Measurements from ENCODE around the gene SERPINI1. TPM values are rescaled to one million over a fixed set of nuclear protein-coding genes. Genes with fewer than 3 reads are reported as not detected.

The SERPINI1 gene
- total RNA-seq, 4 donors from 2014 or later: 0.79 to 1.5 TPM; not detected in 2

DNA sequence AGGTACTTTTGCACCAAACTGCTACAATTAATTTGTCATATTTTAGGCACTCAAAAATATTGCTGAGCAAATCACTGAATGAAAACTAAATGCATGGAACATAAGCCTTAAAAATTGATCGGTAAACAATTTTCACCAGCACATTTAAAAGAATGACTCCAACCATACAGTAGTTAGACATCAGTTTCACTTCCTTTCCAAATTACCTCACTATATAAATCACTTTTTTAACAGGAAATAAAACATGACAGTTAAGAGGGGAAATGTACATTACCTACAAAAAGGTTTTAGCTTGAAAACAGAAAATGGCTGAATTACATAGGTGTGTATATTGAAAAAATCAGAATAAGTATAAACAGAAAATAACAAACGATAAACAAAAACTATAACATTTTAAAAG is 108.4 kb downstream of the SERPINI1 start:
- H3K4me3 ChIP-seq: no peak overlapping the region
- DNase-seq: no peak
- no peaks in the 10 kb centered on the region for H3K9me3 ChIP-seq
- intact Hi-C loops (cut with DNase I; ENCODE audit: low total_unique reads): no loop called here
- H3K4me1 ChIP-seq: no peaks in the 10 kb centered on the region
- no peaks in the 10 kb centered on the region for H3K36me3 ChIP-seq
- no peak for TF ChIP-seq POLR2AphosphoS5 (IDR thresholded peaks at IDR 0.05)
- no peak for TF ChIP-seq CTCF (IDR thresholded peaks at IDR 0.05)
- TF ChIP-seq EP300 (IDR thresholded peaks at IDR 0.05; ENCODE audit: low read depth): no peak
- TF ChIP-seq POLR2A (IDR thresholded peaks at IDR 0.05): no peak
- WGBS, 2 donors (ENCODE audit: low coverage in 1 of 2): 67 to 79% methylated on average over 2 of the region's 2 CpGs
- no peak overlapping the region for H3K27ac ChIP-seq
- H3K27me3 ChIP-seq: no peaks in the 10 kb centered on the region
- in situ Hi-C loops (cut with MboI; ENCODE audit: low pct_ligation_motif_present in 1 of 4, low pct_unique_long_range_greater_than_20kb in 1 of 4, low sequenced_read_pairs in 3 of 4): no loop called here

GRCh38 chr3:167844528-167844927 is 109.0 kb downstream of the SERPINI1 start:
- Histone ChIP-seq H3K36me3 (no peaks in the 10 kb centered on the region), H3K4me1 (no peaks in the 10 kb centered on the region), H3K4me3 (no peak overlapping the region), H3K9me3 (no peaks in the 10 kb centered on the region), H3K27ac (no peak overlapping the region), H3K27me3 (no peaks in the 10 kb centered on the region)
- intact Hi-C loops (cut with DNase I; ENCODE audit: low total_unique reads): no loop called here
- no peak for DNase-seq
- in situ Hi-C loops (cut with MboI; ENCODE audit: low pct_ligation_motif_present in 1 of 4, low pct_unique_long_range_greater_than_20kb in 1 of 4, low sequenced_read_pairs in 3 of 4): no loop called here
- no peak for TF ChIP-seq EP300 (IDR thresholded peaks at IDR 0.05; ENCODE audit: low read depth)
- TF ChIP-seq POLR2A (IDR thresholded peaks at IDR 0.05): no peak
- no peak for TF ChIP-seq CTCF (IDR thresholded peaks at IDR 0.05)
- TF ChIP-seq POLR2AphosphoS5 (IDR thresholded peaks at IDR 0.05): no peak

DNA sequence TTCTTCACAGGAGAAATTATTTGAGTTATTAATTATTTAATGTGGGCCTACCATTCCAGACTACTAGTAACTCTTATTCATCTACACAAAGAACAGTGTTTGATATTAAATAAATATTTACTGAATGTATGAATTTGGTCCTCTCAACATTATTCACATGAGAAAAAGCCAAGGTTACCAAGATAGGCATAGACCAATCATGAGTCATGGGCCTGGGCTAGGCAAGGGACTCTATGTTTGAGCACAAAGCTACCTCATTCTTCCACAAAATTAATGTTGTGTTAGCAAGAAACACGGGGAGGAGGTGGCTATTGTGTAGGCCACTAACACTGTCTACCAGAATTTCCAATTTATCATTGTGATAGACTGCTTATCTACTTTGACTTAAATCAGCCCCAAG is 115.7 kb downstream of the SERPINI1 start:
- DNase-seq: no peak
- in situ Hi-C loops (cut with MboI; ENCODE audit: low pct_ligation_motif_present in 1 of 4, low pct_unique_long_range_greater_than_20kb in 1 of 4, low sequenced_read_pairs in 3 of 4) (no loop called here), intact Hi-C loops (cut with DNase I; ENCODE audit: low total_unique reads) (no loop called here)
- no peak overlapping the region for H3K27ac ChIP-seq
- H3K4me3 ChIP-seq: no peak overlapping the region
- TF ChIP-seq POLR2AphosphoS5 (IDR thresholded peaks at IDR 0.05) (no peak), EP300 (IDR thresholded peaks at IDR 0.05; ENCODE audit: low read depth) (no peak), POLR2A (IDR thresholded peaks at IDR 0.05) (no peak), CTCF (IDR thresholded peaks at IDR 0.05) (no peak)
- WGBS, 2 donors (ENCODE audit: low coverage in 1 of 2): 60 to 61% methylated on average over 1 of the region's 1 CpG
- no peaks in the 10 kb centered on the region for H3K36me3 ChIP-seq
- no peaks in the 10 kb centered on the region for H3K9me3 ChIP-seq
- no peaks in the 10 kb centered on the region for H3K27me3 ChIP-seq
- no peaks in the 10 kb centered on the region for H3K4me1 ChIP-seq

GRCh38 chr3:167851749-167852148 is 116.2 kb downstream of the SERPINI1 start:
- Histone ChIP-seq H3K27me3 (no peaks in the 10 kb centered on the region), H3K4me3 (no peak overlapping the region), H3K36me3 (no peaks in the 10 kb centered on the region), H3K9me3 (no peaks in the 10 kb centered on the region), H3K4me1 (no peaks in the 10 kb centered on the region), H3K27ac (no peak overlapping the region)
- TF ChIP-seq EP300 (IDR thresholded peaks at IDR 0.05; ENCODE audit: low read depth) (no peak), POLR2A (IDR thresholded peaks at IDR 0.05) (no peak), POLR2AphosphoS5 (IDR thresholded peaks at IDR 0.05) (no peak), CTCF (IDR thresholded peaks at IDR 0.05) (no peak)
- intact Hi-C loops (cut with DNase I; ENCODE audit: low total_unique reads): no loop called here
- WGBS, 2 donors (ENCODE audit: low coverage in 1 of 2): 97 to 100% methylated on average over 1 to 3 of the region's 3 CpGs
- DNase-seq: no peak
- in situ Hi-C loops (cut with MboI; ENCODE audit: low pct_ligation_motif_present in 1 of 4, low pct_unique_long_range_greater_than_20kb in 1 of 4, low sequenced_read_pairs in 3 of 4): no loop called here
